Endothelial cell of umbilical vein (primary cell): ENCODE data around the gene DAO. TPM values are rescaled to one million over a fixed set of nuclear protein-coding genes. Genes with fewer than 3 reads are reported as not detected.

ENCODE experiments used
- BruUV-seq: library from RNA; stranded (reverse); fragments of 400-500 nt; replicated peaks from 2 replicates; lab custom pipeline; 2021; lab: Mats Ljungman, UMichigan
- CTCF ChIA-PET: fragments of 300-600, 350-600 bp; sonication (Branson Sonifier 250); formaldehyde crosslinking; loops from one replicate; lab custom pipeline; 2021; ENCODE audit warnings: antibody characterized with exemption, inconsistent platforms; lab: Charles Lee
- POLR2A ChIA-PET: fragments of 300-600, 350-600 bp; sonication (Branson Sonifier 250); formaldehyde crosslinking; loops from one replicate; lab custom pipeline; 2021; ENCODE audit warnings: antibody characterized with exemption, inconsistent platforms; lab: Charles Lee
- DNase-seq: peaks from one replicate; pipeline ENCODE4 v3.0.0-alpha.2; 2011; ENCODE audit warnings: low read depth, low spot score
- FAIRE-seq: peaks from 2 replicates; lab custom pipeline; 2011; peaks lifted over from hg19 to GRCh38; lab: Jason Lieb, UNC
- H2AFZ ChIP-seq: 2 replicates; pipeline ENCODE4 v1.6.0; 2012; ENCODE audit warnings: low read depth, low read length, control low read depth, inconsistent platforms
- H3K27ac ChIP-seq: 2 replicates; pipeline ENCODE4 v1.5.1; 2011; ENCODE audit warnings: low read depth, mild to moderate bottlenecking, control low read depth, low read length, moderate library complexity; ENCODE audit not compliant: insufficient read depth
- H3K27me3 ChIP-seq, 2 experiments: 2 replicates each; pipeline versions ENCODE4 v1.6.0 to v1.6.1; 2011; ENCODE audit warnings: low read length in 2 of 2, mixed read lengths in 1 of 2; ENCODE audit not compliant: control insufficient read depth in 2 of 2, insufficient read depth in 2 of 2
- H3K36me3 ChIP-seq, 2 experiments: 2 replicates in 1 of 2; 3 replicates in 1 of 2; pipeline ENCODE4 v1.5.1; 2011; ENCODE audit warnings: low read length in 2 of 2, mild to moderate bottlenecking in 1 of 2, moderate library complexity in 1 of 2; ENCODE audit not compliant: control insufficient read depth in 2 of 2, insufficient read depth in 2 of 2; ENCODE audit errors: extremely low read depth in 1 of 2
- H3K4me1 ChIP-seq: 3 replicates; pipeline ENCODE4 v1.5.1; 2011; ENCODE audit warnings: mild to moderate bottlenecking, low read length; ENCODE audit not compliant: control insufficient read depth, insufficient read depth; ENCODE audit errors: extremely low read depth
- H3K4me2 ChIP-seq: 2 replicates; pipeline ENCODE4 v1.6.1; 2011; ENCODE audit warnings: low read length, control low read depth, mixed read lengths; ENCODE audit not compliant: insufficient read depth
- H3K4me3 ChIP-seq, 3 experiments: fragments of 200-600 bp in 1 of 3; sonication (generic), shearing (Covaris generic) in 1 of 3; replicated peaks in 1 of 3; 2 replicates each; pipeline ENCODE4 v1.5.1; 2011 to 2016; ENCODE audit warnings: control low read depth in 3 of 3, low read length in 3 of 3, mild to moderate bottlenecking in 2 of 3, inconsistent platforms in 1 of 3, low read depth in 1 of 3, moderate library complexity in 1 of 3; ENCODE audit not compliant: insufficient read depth in 1 of 3
- H3K79me2 ChIP-seq: 2 replicates; pipeline ENCODE4 v1.6.0; 2012; ENCODE audit warnings: low read length, inconsistent platforms; ENCODE audit not compliant: control insufficient read depth, insufficient read depth
- H3K9ac ChIP-seq: replicated peaks from 2 replicates; pipeline ENCODE3; 2011; ENCODE audit warnings: low read length, control low read depth; ENCODE audit not compliant: insufficient read depth; ENCODE audit errors: extremely low read depth
- H3K9me1 ChIP-seq: replicated peaks from 3 replicates; pipeline ENCODE4 v1.6.0; 2011; ENCODE audit warnings: mild to moderate bottlenecking, low read length; ENCODE audit not compliant: control insufficient read depth, insufficient read depth; ENCODE audit errors: extremely low read depth
- H3K9me3 ChIP-seq: replicated peaks from 2 replicates; pipeline ENCODE4 v1.5.1; 2012; ENCODE audit warnings: low read length, inconsistent platforms; ENCODE audit not compliant: control insufficient read depth, insufficient read depth
- H4K20me1 ChIP-seq: replicated peaks from 2 replicates; pipeline ENCODE3; 2011; ENCODE audit warnings: mild to moderate bottlenecking, low read length; ENCODE audit not compliant: control insufficient read depth, insufficient read depth; ENCODE audit errors: extremely low read depth
- EZH2 ChIP-seq: IDR thresholded peaks from 2 replicates; pipeline ENCODE4 v1.6.1; 2012; ENCODE audit warnings: borderline replicate concordance, low read depth, mild to moderate bottlenecking, moderate library complexity, low read length, inconsistent platforms; ENCODE audit not compliant: severe bottlenecking
- POLR2AphosphoS5 ChIP-seq: IDR thresholded peaks from 2 replicates; pipeline ENCODE4 v1.6.1; 2012; ENCODE audit warnings: low read depth, mild to moderate bottlenecking, control low read depth, low read length, moderate library complexity; ENCODE audit not compliant: insufficient read depth
- dilution Hi-C: fragments of 300-500 bp; cut with MboI; formaldehyde crosslinking; loops from one replicate; pipeline ENCODE4 v1.15.0; 2019; ENCODE audit warnings: low sequenced_read_pairs; ENCODE audit not compliant: extremely low pct_ligation_motif_present
- intact Hi-C: fragments of 100-400 bp; cut with micrococcal nuclease; formaldehyde crosslinking; loops from one replicate; pipeline ENCODE4 v1.10.0; 2022
- polyA plus RNA-seq, 4 experiments: library from polyadenylated mRNA; depleted of rRNA in 3 of 4; stranded (reverse) in 3 of 4; unstranded in 1 of 4; fragments of >200 nt; gene quantifications; 2 replicates each; pipeline versions ENCODE4 v1.2.1 to v1.2.3, GENCODE V29; 2011 to 2012; ENCODE audit warnings: missing spikeins in 1 of 4
- total RNA-seq: library from RNA; stranded (reverse); gene quantifications from 2 replicates; pipeline ENCODE4 v1.2.3, GENCODE V29; 2021
- TF ChIP-seq, protein P1 (sequence below), 2 donors: IDR thresholded peaks; 1 replicate in 1 of 2; 2 replicates in 1 of 2; pipeline ENCODE4 v1.5.1; 2011; ENCODE audit warnings: low read length in 2 of 2, mild to moderate bottlenecking in 2 of 2, moderate library complexity in 2 of 2, control low read depth in 1 of 2, inconsistent platforms in 1 of 2, low read depth in 1 of 2; ENCODE audit not compliant: insufficient read depth in 1 of 2; ENCODE audit errors: extremely low read depth in 1 of 2

Gene DAO
- total and polyA plus RNA-seq, 2 donors (not counting 3 experiments of a cell fraction or from before 2014, with no cell fraction given), result not detected

DNA sequence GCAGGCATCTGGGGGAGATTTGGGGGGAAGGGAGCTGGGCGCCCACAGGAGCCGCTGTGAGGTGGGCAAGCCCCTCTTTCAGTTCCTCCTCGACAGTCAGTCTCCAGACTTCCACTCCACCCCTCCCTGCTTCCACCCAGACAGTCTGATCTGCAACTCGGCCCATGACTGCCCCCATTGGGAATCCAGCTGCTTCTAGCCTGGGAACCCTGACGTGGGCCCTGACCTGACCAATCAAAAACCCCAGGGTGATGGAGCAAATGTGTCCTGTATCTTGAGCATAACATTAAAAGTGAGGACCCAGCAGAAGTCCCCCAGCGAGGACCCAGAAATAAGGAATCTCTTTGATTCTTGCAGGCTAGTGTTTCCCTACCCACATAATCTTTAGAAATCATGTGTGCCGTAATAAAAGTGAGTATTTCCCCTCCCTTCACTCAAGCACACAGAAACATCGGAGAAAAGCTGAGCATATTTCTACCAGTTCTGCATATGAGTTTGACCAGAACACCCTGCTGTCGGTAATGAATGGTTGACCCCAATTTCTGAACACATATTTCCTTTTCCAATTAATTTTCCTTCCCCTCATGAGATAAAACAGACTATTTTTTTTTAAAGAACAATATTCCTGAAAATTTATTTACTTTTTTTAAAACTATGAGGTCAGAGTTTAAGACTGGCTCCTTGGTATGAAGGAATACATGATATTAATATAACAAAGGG is 28.9 kb upstream of the DAO start:
- BruUV-seq, result TSS peak; percentile 65
- peak overlapping the region; percentile 98 for H3K27ac ChIP-seq
- H2AFZ ChIP-seq, result no peak overlapping the region
- dilution Hi-C loops, result no loop called here
- peaks cover 60% of the 10 kb centered on the region for H3K79me2 ChIP-seq
- H3K9me1 ChIP-seq, result no peaks in the 10 kb centered on the region
- peak overlapping the region in 2 of 3 experiments; percentile 47 to 74 for H3K4me3 ChIP-seq
- peaks cover 51% of the 10 kb centered on the region for H3K4me1 ChIP-seq
- CTCF ChIA-PET, result interaction anchor here (1.0 to 5.3 kb wide), 15 partner anchors 8 to 289 kb away, joined by 3 to 67 read pairs (median 5); partner anchors contain the start of gene ISCU
- H3K4me2 ChIP-seq, result peak overlapping the region; percentile 89
- peaks cover 18 to 23% of the 10 kb centered on the region in 2 experiments for H3K36me3 ChIP-seq
- no peaks in the 10 kb centered on the region for H3K27me3 ChIP-seq
- no peaks in the 10 kb centered on the region for H4K20me1 ChIP-seq
- peak overlapping the region; percentile 98 for H3K9ac ChIP-seq
- intact Hi-C loops, result loop anchor here (5.0 kb wide), 3 partner anchors 204 to 611 kb away; partner anchors contain the start of gene FICD
- FAIRE-seq, result peak; percentile 96
- H3K9me3 ChIP-seq, result no peaks in the 10 kb centered on the region
- no peak for TF ChIP-seq EZH2
- peak; percentile 45 for TF ChIP-seq POLR2AphosphoS5
- TF ChIP-seq, protein P1, sequence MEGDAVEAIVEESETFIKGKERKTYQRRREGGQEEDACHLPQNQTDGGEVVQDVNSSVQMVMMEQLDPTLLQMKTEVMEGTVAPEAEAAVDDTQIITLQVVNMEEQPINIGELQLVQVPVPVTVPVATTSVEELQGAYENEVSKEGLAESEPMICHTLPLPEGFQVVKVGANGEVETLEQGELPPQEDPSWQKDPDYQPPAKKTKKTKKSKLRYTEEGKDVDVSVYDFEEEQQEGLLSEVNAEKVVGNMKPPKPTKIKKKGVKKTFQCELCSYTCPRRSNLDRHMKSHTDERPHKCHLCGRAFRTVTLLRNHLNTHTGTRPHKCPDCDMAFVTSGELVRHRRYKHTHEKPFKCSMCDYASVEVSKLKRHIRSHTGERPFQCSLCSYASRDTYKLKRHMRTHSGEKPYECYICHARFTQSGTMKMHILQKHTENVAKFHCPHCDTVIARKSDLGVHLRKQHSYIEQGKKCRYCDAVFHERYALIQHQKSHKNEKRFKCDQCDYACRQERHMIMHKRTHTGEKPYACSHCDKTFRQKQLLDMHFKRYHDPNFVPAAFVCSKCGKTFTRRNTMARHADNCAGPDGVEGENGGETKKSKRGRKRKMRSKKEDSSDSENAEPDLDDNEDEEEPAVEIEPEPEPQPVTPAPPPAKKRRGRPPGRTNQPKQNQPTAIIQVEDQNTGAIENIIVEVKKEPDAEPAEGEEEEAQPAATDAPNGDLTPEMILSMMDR (IDR thresholded peaks at IDR 0.05; ENCODE audit: extremely low read depth in 1 of 2, insufficient read depth in 1 of 2, low read depth in 1 of 2, low read length in 2 of 2), result peak; percentile 20 to 28
- peak; percentile 95 for DNase-seq
- POLR2A ChIA-PET, result interaction anchor here (0.6 to 5.0 kb wide), 6 partner anchors 12 to 333 kb away, joined by 3 to 53 read pairs (median 14); no protein-coding TSS in a partner anchor
